Iris pigment epithelial cell (primary cell): ENCODE measurements around the gene TLK1.
A peak's percentile ranks its signal among the peaks of the same experiment; 100 is the strongest.

Experiments
- DNase-seq: peaks from one replicate; pipeline ENCODE4 v3.0.0-alpha.2; 2011; ENCODE audit warnings: low read depth

Gene TLK1

DNA sequence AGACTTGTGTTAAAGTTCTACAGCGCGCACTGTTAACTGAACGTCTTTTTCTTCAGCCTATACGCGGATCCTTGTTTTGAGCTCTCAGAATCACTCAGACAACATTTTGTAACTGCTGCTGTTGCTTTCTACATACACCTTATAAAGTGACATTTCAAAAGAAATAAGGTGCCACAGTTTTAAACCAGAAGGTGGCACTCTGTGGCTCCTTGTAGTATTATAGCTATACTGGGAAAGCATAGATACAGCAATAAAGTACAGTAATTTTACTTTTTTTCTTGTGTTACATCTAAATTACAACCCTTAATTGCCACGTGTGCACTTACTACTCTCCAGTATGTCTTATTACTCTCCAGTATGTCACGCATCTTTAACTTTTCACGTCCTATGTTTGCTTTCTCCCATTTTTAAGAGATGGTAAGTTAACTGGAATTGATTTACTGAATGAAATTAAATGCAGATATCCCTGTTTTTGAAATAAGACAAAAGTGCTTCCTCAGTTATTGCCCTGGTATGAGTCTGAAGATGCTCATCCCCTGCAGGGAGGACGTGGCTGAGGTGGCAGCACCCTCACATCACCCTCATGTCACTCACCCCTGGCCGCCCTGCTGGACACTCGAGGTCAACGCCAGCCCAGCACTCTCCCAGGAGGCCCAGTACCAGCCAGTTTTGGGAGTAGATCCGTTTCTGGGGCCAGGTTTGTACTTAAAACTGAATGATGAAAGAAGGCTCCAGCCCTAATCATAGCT is 193.9 kb downstream of the TLK1 start:
- no peak for DNase-seq

DNA sequence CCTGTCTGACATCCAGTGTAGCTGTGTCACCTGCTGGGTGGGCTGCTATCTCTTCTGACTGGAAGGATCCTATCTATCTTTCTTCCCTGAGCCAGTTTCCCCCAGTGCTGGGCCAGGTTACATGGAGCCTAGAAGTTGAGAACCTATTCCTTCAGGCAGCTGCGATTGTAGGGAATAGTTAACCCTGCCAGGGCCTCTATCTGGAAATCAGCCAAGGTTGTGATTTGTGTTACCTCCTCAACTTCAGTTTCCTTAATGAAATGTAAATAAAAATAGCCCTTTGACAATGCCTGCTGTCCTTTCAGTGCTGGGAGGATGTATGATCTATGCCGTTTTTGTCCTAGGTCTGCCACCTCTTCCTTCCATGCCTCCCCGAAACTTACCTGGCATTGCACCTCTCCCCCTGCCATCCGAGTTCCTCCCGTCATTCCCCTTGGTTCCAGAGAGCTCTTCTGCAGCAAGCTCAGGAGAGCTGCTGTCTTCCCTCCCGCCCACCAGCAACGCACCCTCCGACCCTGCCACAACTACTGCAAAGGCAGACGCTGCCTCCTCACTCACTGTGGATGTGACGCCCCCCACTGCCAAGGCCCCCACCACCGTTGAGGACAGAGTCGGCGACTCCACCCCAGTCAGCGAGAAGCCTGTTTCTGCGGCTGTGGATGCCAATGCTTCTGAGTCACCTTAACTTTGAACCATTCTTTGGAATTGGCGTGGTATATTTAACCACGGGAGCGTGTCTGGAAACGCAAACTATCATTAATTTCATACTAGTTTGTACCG is 195.1 kb downstream of the TLK1 start:
- DNase-seq = peak; percentile 35

DNA sequence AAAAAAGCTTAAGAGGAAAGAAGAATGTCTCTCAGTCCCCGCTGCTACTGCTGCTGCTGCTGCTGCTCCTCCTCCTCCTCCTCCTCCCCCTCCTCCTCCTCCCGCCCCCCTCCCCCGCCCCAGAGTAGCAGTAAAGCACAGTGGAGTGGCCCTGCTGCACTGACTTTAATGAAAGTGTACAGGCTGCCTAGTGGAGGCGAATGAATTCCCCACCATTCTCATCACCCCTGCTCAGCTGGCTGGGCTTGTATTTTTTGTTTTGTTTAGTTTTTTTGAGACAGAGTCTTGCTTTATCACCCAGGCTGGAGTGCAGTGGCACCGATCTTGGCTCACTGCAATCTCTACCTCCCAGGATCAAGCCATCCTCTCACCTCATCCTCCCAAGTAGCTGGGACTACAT is 197.3 kb downstream of the TLK1 start:
- no peak for DNase-seq

DNA sequence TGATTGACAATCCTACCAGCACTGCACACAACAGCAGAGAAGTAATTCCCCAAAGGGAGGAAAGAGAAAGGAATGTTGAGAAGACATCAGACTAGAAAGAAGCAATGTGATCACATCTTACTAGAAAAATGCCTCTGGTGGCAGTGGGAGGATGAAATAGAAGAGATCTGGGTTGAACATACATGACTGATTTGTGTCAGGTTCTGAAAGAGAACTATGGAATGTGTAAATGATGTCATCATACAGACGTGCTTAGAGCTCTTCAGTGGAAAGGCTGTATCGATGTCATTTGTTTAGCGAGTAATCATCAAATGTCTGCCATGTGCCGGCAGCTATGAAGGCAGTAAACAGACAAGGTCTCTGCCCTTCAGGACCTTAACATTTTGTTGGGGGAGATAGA is 206.8 kb downstream of the TLK1 start:
- DNase-seq = peak; percentile 65

DNA sequence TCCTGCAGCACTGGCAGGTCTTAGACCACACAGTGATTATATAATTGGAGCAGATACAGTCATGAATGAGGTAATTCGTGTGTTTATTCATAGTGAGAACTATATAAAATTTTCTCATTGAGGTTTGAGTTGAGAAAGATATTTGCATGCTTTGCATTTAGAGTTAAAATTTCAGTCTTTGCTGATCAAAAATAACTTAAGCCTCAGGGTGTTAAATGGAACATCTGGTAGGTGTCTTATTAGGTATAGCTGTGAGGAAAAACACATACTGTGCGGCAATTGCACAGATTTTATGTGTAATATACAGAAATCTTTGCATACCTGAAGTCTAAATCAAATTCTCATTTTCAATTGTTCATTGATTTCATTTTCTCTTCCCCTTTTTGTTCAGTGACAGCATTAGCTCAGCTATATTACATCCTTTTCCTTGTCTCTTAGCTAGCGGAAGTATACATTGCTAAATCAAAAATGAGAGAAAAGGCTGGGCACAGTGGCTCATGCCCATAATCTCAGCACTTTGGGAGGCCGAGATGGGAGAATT is 210.4 kb downstream of the TLK1 start:
- DNase-seq = no peak

DNA sequence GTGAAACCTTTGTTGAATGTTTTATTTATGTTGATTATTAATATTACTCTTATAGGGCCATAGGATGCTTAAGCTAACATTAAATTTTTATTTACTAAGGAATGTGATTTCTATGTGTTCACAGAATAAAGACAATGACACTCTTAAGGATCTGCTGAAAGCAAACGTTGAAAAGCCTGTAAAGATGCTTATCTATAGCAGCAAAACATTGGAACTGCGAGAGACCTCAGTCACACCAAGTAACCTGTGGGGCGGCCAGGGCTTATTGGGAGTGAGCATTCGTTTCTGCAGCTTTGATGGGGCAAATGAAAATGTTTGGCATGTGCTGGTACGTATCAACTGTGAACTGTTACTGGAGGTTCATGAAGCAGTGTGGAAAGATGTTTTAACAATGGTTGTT is 211.3 kb downstream of the TLK1 start:
- DNase-seq = no peak

DNA sequence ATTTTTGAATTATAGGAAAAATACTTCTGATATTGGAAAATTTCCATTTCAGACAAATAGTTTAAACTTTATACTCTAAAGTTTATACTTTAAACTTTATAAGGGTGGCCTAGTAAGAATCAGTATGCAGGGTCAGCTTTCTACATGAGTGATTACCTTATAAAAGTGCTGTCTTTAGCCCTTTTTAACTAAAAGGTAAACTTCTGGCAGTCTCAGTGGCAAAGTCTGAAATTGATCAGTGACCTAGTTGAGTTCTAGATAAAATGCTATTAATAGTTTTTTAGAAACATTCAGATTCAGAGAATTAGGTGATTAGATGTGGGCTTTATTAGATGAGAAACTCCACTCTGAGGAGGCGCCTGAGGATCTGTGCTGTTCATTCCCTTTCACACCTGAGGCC is 216.1 kb downstream of the TLK1 start:
- DNase-seq = no peak

DNA sequence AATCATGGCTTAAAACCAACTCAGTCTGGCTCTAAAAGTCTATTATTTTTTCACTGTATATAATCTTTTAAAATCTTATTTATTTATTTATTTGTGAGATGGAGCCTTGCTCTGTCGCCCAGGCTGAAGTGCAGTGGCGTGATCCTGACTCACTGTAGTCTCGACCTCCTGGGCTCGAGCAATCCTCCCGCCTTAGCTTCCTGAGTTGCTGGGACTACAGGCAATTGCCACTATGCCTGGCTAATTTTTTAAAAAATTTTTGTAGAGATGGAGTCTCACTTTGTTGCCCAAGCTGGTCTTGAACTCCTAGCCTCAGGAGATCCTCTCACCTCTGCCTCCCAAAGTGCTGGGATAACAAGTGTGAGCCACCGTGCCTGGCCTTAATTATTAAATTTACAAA is 217.1 kb downstream of the TLK1 start:
- DNase-seq = no peak

DNA sequence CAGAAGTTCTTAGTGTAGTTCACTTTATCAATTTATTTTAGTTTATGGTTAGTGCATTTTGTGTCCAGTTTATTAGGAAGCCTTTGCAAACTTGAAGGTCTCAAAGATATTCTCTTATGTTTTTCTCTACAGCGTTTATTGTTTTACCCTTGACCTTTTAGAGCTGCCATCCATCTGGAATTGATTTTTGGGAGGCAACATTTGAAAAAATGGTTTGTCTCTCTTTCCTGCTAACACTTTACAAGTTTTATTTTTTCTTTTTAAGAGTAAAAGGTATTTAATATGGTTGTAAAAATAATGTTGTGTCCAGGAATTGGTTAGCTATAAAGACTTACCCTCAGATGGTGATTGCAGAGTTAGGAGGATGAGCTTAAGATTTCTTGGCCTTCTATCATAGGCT is 217.7 kb downstream of the TLK1 start:
- DNase-seq = no peak

DNA sequence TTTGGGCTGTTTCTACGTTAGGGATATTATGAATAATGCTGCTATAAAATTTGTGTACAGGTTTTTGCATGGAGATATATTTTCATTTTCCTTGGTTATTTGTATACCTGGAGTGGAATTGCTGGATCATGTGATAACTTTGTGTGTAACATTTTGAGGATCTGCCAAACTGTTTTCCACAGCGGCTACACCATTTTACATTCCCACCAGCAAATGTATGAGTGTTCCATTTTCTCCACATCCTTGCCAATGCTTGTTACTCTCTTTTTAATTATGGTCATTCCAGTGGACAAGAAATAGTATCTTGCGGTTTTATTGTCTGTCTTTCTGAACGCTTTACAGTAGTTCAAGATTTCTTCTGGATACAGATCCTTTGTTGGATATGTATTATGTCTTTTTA is 218.1 kb downstream of the TLK1 start:
- no peak for DNase-seq
